ENCODE measurements around the gene USP9X. TPM values are rescaled to one million over a fixed set of nuclear protein-coding genes. Genes with fewer than 3 reads are reported as not detected.

The USP9X gene
- total and polyA plus RNA-seq, 2 experiments from 2014 or later, result 23.8 to 114 TPM

GRCh38 chrX:41236629-41237028 lies 151.4 kb downstream of the USP9X start:
- no peak overlapping the region for H3K27ac ChIP-seq
- H2AFZ ChIP-seq, result no peak overlapping the region
- H3K27me3 ChIP-seq, result no peaks in the 10 kb centered on the region
- H3K79me2 ChIP-seq, result no peaks in the 10 kb centered on the region
- H4K20me1 ChIP-seq (ENCODE audit: insufficient read depth, poor library complexity, severe bottlenecking), result no peaks in the 10 kb centered on the region
- H3K4me3 ChIP-seq, result no peak overlapping the region
- H3K36me3 ChIP-seq (replicated peaks; ENCODE audit: insufficient read depth, low read depth), result no peaks in the 10 kb centered on the region
- no peaks in the 10 kb centered on the region for H3K9me2 ChIP-seq (replicated peaks; ENCODE audit: insufficient read depth)
- no peak overlapping the region for H3K4me2 ChIP-seq
- no peak for DNase-seq (ENCODE audit: low spot score)
- H3K9me3 ChIP-seq (ENCODE audit: low read depth), result no peaks in the 10 kb centered on the region
- TF ChIP-seq EZH2 (IDR thresholded peaks at IDR 0.05; ENCODE audit: borderline replicate concordance) (no peak), EZH2phosphoT487 (IDR thresholded peaks at IDR 0.05; ENCODE audit: low read depth, severe bottlenecking, unreplicated experiment) (no peak)
- TF ChIP-seq, protein P1, sequence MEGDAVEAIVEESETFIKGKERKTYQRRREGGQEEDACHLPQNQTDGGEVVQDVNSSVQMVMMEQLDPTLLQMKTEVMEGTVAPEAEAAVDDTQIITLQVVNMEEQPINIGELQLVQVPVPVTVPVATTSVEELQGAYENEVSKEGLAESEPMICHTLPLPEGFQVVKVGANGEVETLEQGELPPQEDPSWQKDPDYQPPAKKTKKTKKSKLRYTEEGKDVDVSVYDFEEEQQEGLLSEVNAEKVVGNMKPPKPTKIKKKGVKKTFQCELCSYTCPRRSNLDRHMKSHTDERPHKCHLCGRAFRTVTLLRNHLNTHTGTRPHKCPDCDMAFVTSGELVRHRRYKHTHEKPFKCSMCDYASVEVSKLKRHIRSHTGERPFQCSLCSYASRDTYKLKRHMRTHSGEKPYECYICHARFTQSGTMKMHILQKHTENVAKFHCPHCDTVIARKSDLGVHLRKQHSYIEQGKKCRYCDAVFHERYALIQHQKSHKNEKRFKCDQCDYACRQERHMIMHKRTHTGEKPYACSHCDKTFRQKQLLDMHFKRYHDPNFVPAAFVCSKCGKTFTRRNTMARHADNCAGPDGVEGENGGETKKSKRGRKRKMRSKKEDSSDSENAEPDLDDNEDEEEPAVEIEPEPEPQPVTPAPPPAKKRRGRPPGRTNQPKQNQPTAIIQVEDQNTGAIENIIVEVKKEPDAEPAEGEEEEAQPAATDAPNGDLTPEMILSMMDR (IDR thresholded peaks at IDR 0.05; ENCODE audit: poor library complexity), result no peak
- H3K4me1 ChIP-seq (ENCODE audit: insufficient read depth), result no peaks in the 10 kb centered on the region

GRCh38 chrX:41240509-41240908 lies 155.3 kb downstream of the USP9X start:
- Histone ChIP-seq H3K27ac (no peak overlapping the region), H3K4me1 (ENCODE audit: insufficient read depth) (peaks cover 4% of the 10 kb centered on the region), H3K9me3 (ENCODE audit: low read depth) (no peaks in the 10 kb centered on the region), H3K36me3 (replicated peaks; ENCODE audit: insufficient read depth, low read depth) (no peaks in the 10 kb centered on the region), H2AFZ (no peak overlapping the region), H3K27me3 (no peaks in the 10 kb centered on the region), H3K4me2 (no peak overlapping the region), H4K20me1 (ENCODE audit: insufficient read depth, poor library complexity, severe bottlenecking) (no peaks in the 10 kb centered on the region), H3K4me3 (no peak overlapping the region), H3K79me2 (no peaks in the 10 kb centered on the region), H3K9me2 (replicated peaks; ENCODE audit: insufficient read depth) (no peaks in the 10 kb centered on the region)
- no peak for DNase-seq (ENCODE audit: low spot score)
- WGBS (ENCODE audit: low lambda C conversion rate, missing lambda C conversion rate), result 77% methylated on average over 3 of the region's 3 CpGs
- TF ChIP-seq, protein P1 (IDR thresholded peaks at IDR 0.05; ENCODE audit: poor library complexity), result no peak
- TF ChIP-seq EZH2 (IDR thresholded peaks at IDR 0.05; ENCODE audit: borderline replicate concordance) (no peak), EZH2phosphoT487 (IDR thresholded peaks at IDR 0.05; ENCODE audit: low read depth, severe bottlenecking, unreplicated experiment) (no peak)

DNA sequence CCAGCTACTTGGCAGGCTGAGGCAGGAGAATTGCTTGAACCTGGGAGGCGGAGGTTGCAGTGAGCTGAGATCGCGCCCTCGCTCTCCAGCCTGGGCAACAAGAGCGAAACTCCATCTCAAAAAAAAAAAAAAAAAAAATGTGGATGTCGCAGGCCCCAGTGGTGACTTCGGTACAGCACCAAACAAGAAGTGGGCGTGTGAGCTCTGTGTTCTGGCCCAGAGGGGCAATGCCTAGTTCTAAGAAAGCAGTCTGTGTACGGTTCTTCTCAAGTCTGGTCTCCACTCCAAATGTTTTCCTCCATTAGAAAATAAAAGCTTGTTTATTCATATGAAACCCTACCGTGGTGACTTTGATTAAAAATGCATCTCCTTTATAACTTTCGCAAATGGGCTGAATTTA lies 156.7 kb downstream of the USP9X start:
- H3K36me3 ChIP-seq (replicated peaks; ENCODE audit: insufficient read depth, low read depth), result no peaks in the 10 kb centered on the region
- no peaks in the 10 kb centered on the region for H3K27me3 ChIP-seq
- no peaks in the 10 kb centered on the region for H3K79me2 ChIP-seq
- no peaks in the 10 kb centered on the region for H3K9me3 ChIP-seq (ENCODE audit: low read depth)
- no peak overlapping the region for H3K4me2 ChIP-seq
- TF ChIP-seq EZH2phosphoT487 (IDR thresholded peaks at IDR 0.05; ENCODE audit: low read depth, severe bottlenecking, unreplicated experiment) (no peak), EZH2 (IDR thresholded peaks at IDR 0.05; ENCODE audit: borderline replicate concordance) (no peak)
- TF ChIP-seq, protein P1 (IDR thresholded peaks at IDR 0.05; ENCODE audit: poor library complexity), result no peak
- DNase-seq (ENCODE audit: low spot score), result no peak
- 94% methylated on average over 8 of the region's 11 CpGs for WGBS (ENCODE audit: low lambda C conversion rate, missing lambda C conversion rate)
- H2AFZ ChIP-seq, result no peak overlapping the region
- H4K20me1 ChIP-seq (ENCODE audit: insufficient read depth, poor library complexity, severe bottlenecking), result no peaks in the 10 kb centered on the region
- no peak overlapping the region for H3K27ac ChIP-seq
- no peak overlapping the region for H3K4me3 ChIP-seq
- peaks cover 4% of the 10 kb centered on the region for H3K4me1 ChIP-seq (ENCODE audit: insufficient read depth)
- H3K9me2 ChIP-seq (replicated peaks; ENCODE audit: insufficient read depth), result no peaks in the 10 kb centered on the region

DNA sequence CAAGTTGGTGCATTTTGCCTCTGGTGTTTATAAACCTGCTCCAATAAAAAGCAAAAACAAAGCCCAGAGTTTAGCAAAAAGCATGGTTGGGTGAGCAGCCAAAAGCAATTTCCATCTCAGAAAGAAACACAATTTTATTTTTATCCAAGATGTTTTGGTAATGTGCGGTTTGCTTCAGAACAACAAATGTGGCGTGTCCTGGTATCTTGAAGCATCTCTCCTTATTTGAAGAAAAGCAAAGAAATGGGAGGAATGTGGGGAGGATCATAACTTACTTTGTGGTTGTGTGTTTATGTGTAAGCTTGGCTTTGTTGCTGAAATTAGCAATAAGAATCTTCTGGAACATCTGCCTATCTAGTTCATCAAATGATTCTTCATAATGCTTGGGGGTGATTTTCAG lies 160.4 kb downstream of the USP9X start:
- Histone ChIP-seq H3K4me1 (ENCODE audit: insufficient read depth) (peaks cover 4% of the 10 kb centered on the region), H3K36me3 (replicated peaks; ENCODE audit: insufficient read depth, low read depth) (no peaks in the 10 kb centered on the region), H3K27me3 (no peaks in the 10 kb centered on the region), H3K9me2 (replicated peaks; ENCODE audit: insufficient read depth) (no peaks in the 10 kb centered on the region), H2AFZ (no peak overlapping the region), H3K4me3 (no peak overlapping the region), H3K27ac (peak overlapping the region; percentile 42), H4K20me1 (ENCODE audit: insufficient read depth, poor library complexity, severe bottlenecking) (no peaks in the 10 kb centered on the region), H3K4me2 (no peak overlapping the region), H3K9me3 (ENCODE audit: low read depth) (no peaks in the 10 kb centered on the region), H3K79me2 (no peaks in the 10 kb centered on the region)
- no peak for DNase-seq (ENCODE audit: low spot score)
- TF ChIP-seq EZH2phosphoT487 (IDR thresholded peaks at IDR 0.05; ENCODE audit: low read depth, severe bottlenecking, unreplicated experiment) (no peak), EZH2 (IDR thresholded peaks at IDR 0.05; ENCODE audit: borderline replicate concordance) (no peak)
- TF ChIP-seq, protein P1 (IDR thresholded peaks at IDR 0.05; ENCODE audit: poor library complexity), result no peak
- 75% methylated on average over 2 of the region's 2 CpGs for WGBS (ENCODE audit: low lambda C conversion rate, missing lambda C conversion rate)
